Mesothelial cell of epicardium (in vitro differentiated cells): ENCODE results near the gene RHOB. TPM values are rescaled to one million over a fixed set of nuclear protein-coding genes. Genes with fewer than 3 reads are reported as not detected.

Experiments
- DNase-seq, 2 experiments: peaks; one replicate each; pipeline ENCODE4 v3.0.0; 2021; ENCODE audit warnings: low spot score in 2 of 2; ENCODE audit not compliant: unreplicated experiment in 2 of 2
- H3K27ac Mint-ChIP-seq: 2 replicates; pipeline ENCODE4 v1.8.0; 2021; ENCODE audit warnings: mixed read lengths
- H3K27me3 Mint-ChIP-seq: 2 replicates; pipeline ENCODE4 v1.8.0; 2021; ENCODE audit warnings: low read depth, mixed read lengths
- H3K36me3 Mint-ChIP-seq: 2 replicates; pipeline ENCODE4 v1.8.0; 2021; ENCODE audit warnings: mixed read lengths
- H3K4me1 Mint-ChIP-seq: 2 replicates; pipeline ENCODE4 v1.8.0; 2021; ENCODE audit warnings: mixed read lengths
- H3K4me3 Mint-ChIP-seq: 2 replicates; pipeline ENCODE4 v1.8.0; 2021; ENCODE audit warnings: mild to moderate bottlenecking, moderate library complexity, mixed read lengths
- H3K9me3 Mint-ChIP-seq: 2 replicates; pipeline ENCODE4 v1.8.0; 2021; ENCODE audit warnings: mixed read lengths
- CTCF ChIP-seq: fragments of 200-600 bp; sonication (generic); IDR thresholded peaks from one replicate; pipeline ENCODE4 v1.5.0; 2021; ENCODE audit warnings: antibody characterized with exemption; ENCODE audit not compliant: unreplicated experiment
- total RNA-seq: library from RNA; stranded (reverse); gene quantifications from 3 replicates; pipeline ENCODE4 v1.2.1, GENCODE V29; 2021

RHOB gene
- total RNA-seq, 1 donor from 2014 or later: 85.9 TPM

- Mint-ChIP-seq H3K9me3 (no peaks in the 10 kb centered on the region), H3K4me1 (peaks cover 2% of the 10 kb centered on the region), H3K36me3 (no peaks in the 10 kb centered on the region), H3K27ac (no peak overlapping the region), H3K4me3 (no peak overlapping the region), H3K27me3 (no peaks in the 10 kb centered on the region)
- DNase-seq: no peak
- TF ChIP-seq CTCF: no peak
Measured at GRCh38 chr2:20423359-20423758, 23.5 kb upstream of the RHOB start.

DNA sequence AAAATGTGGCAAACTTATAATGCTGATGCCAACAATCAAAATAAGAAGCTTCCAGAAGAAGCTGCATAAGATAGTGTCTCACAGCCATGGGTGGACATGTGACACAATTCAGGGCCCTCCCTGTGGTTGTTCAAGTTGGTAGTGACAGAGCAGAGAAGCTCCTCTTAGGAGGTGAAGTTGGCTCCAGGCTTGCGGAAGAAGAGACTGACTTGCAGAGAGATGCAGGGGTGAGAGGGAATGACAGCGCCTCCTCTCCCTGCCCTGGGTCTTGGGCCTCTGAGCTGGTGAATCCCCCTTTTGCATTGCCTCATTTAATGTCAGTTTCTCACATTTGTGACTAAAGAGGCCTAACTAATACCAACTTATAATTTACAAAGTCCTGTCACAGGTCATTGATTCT lies 23.0 kb upstream of the RHOB start:
- DNase-seq: no peak

GRCh38 chr2:20424300-20425290 lies 22.3 kb upstream of the RHOB start:
- peaks cover 2% of the 10 kb centered on the region for H3K4me1 Mint-ChIP-seq
- TF ChIP-seq CTCF: no peak
- no peak overlapping the region for H3K27ac Mint-ChIP-seq
- H3K4me3 Mint-ChIP-seq: no peak overlapping the region
- H3K9me3 Mint-ChIP-seq: no peaks in the 10 kb centered on the region
- H3K27me3 Mint-ChIP-seq: no peaks in the 10 kb centered on the region
- H3K36me3 Mint-ChIP-seq: no peaks in the 10 kb centered on the region
- no peak for DNase-seq

More for the DNA sequence above, 23.0 kb upstream of the RHOB start:
- Mint-ChIP-seq H3K4me3 (no peak overlapping the region), H3K9me3 (no peaks in the 10 kb centered on the region), H3K4me1 (peaks cover 2% of the 10 kb centered on the region), H3K36me3 (no peaks in the 10 kb centered on the region), H3K27ac (no peak overlapping the region), H3K27me3 (no peaks in the 10 kb centered on the region)
- TF ChIP-seq CTCF: no peak

GRCh38 chr2:20425371-20425881 lies 21.4 kb upstream of the RHOB start:
- Mint-ChIP-seq H3K9me3 (no peaks in the 10 kb centered on the region), H3K27me3 (no peaks in the 10 kb centered on the region)

DNA sequence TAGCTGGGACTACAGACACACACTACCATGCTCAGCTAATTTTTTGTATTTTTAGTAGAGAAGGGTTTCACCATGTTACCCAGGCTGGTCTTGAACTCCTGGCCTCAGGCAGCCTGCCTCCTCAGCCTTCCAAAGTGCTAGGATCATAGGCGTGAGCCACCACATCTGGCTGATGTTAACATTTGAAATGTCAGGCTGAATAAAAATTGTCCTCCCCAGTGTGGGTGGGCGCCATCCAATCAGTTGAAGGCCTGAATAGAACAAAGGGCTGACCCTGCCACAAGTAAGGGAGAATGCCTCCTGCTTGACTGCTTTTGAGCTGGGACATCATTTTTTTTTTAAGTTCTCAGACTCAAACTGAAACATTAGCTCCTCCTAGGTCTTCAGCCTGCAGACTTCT lies 21.0 kb upstream of the RHOB start:
- no peak for DNase-seq
- TF ChIP-seq CTCF: no peak
- Mint-ChIP-seq H3K27me3 (peaks cover under 1% of the 10 kb centered on the region), H3K4me3 (no peak overlapping the region), H3K4me1 (peaks cover 2% of the 10 kb centered on the region), H3K27ac (no peak overlapping the region), H3K9me3 (no peaks in the 10 kb centered on the region), H3K36me3 (no peaks in the 10 kb centered on the region)

More at GRCh38 chr2:20425371-20425881, 21.4 kb upstream of the RHOB start:
- H3K27ac Mint-ChIP-seq: no peak overlapping the region
- peaks cover 2% of the 10 kb centered on the region for H3K4me1 Mint-ChIP-seq
- no peaks in the 10 kb centered on the region for H3K36me3 Mint-ChIP-seq
- no peak for DNase-seq
- no peak overlapping the region for H3K4me3 Mint-ChIP-seq
- no peak for TF ChIP-seq CTCF
